Measurements from ENCODE around the gene TRAPPC14. TPM values are rescaled to one million over a fixed set of nuclear protein-coding genes. Genes with fewer than 3 reads are reported as not detected.

The TRAPPC14 gene
- total RNA-seq, 4 donors from 2014 or later, result 6.9 to 36.9 (median 12.7) TPM

DNA sequence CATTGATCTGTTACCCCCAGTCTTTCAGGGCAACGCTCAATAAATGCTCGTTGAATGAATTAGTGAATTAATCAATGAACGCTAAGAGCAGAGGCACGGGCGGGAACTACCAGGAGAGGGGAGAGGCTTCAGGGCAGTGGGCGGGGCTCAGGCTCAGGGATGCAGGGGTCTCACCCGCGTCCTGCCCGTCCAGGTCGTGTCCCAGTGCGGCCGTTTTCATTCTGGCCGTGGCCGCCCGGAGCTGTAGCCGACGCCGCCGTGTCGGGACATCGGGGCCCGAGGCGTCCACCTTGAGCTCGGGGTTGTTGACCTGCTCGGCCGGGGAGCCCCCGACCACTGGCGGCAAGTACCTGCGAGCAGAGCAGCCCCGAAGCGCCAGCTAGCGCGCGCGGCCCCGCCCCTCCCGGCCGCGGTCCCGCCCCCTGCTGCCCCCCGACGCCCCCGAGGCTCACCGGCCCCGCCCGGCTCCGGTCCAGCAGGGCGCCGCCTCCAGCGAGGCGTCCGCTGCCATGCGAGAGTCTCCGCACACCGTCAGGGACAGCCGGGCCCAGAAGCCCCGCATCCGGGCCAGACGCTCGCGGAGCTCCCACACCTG, 12.7 kb upstream of the TRAPPC14 start:
- Histone ChIP-seq H3K27me3 (peaks cover 0 to 12% of the 10 kb centered on the region in 2 donors), H3K36me3 (no peaks in the 10 kb centered on the region), H3K27ac (no peak overlapping the region), H3K9me3 (no peaks in the 10 kb centered on the region), H3K4me1 (peaks cover 0 to 47% (median 27%) of the 10 kb centered on the region in 4 donors), H3K4me3 (peak overlapping the region; percentile 22 to 51 (median 36))
- WGBS, 2 donors, result 11 to 21% methylated on average over 19 to 22 of the region's 61 CpGs
- DNase-seq (ENCODE audit: low spot score in 2 of 2), result no peak
- TF ChIP-seq, protein P1, sequence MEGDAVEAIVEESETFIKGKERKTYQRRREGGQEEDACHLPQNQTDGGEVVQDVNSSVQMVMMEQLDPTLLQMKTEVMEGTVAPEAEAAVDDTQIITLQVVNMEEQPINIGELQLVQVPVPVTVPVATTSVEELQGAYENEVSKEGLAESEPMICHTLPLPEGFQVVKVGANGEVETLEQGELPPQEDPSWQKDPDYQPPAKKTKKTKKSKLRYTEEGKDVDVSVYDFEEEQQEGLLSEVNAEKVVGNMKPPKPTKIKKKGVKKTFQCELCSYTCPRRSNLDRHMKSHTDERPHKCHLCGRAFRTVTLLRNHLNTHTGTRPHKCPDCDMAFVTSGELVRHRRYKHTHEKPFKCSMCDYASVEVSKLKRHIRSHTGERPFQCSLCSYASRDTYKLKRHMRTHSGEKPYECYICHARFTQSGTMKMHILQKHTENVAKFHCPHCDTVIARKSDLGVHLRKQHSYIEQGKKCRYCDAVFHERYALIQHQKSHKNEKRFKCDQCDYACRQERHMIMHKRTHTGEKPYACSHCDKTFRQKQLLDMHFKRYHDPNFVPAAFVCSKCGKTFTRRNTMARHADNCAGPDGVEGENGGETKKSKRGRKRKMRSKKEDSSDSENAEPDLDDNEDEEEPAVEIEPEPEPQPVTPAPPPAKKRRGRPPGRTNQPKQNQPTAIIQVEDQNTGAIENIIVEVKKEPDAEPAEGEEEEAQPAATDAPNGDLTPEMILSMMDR (IDR thresholded peaks at IDR 0.05), result no peak
- TF ChIP-seq POLR2A (IDR thresholded peaks at IDR 0.05), result no peak
- TF ChIP-seq EP300 (IDR thresholded peaks at IDR 0.05), result no peak

DNA sequence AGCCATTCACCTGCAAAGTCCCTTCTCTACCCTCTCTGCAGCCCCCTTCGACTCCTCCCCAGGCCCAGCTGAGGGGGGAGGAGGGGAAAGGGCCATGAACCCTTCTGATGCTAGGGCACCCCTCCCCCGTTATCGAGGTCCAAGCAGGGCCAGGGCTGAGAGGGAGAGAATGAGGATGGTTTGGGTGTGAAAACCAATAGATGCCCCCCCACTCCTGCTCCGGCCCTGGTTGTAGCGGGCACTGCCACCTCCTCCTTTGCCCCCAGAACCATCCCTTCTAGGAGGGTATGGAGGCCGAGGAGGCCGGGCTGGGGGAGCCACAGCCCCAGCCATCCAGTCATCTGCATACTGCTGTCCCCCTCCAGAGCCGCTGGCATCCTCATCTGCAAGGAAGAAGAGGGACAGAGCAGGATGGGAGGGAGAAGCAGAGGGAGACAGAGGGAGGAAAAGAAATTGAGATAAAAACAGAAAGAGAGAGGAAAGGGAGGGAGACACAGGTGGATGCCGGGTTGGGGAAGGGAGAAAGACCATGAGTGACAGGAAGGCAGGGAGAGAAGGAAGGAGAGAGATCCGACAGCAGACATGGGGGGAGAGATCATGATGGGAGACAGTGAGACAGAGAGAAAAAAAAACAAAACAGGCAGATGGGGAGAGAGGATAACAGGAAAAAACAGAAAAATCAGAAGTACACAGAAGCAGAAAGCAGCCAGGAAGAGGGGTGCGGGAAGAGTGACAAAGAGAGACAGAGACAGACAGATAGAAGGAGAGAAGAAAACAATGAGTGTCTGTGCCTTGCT, 11.8 kb upstream of the TRAPPC14 start:
- peaks cover 0 to 12% of the 10 kb centered on the region in 2 donors for H3K27me3 ChIP-seq
- no peak overlapping the region for H3K27ac ChIP-seq
- TF ChIP-seq, protein P1 (IDR thresholded peaks at IDR 0.05), result no peak
- no peak for TF ChIP-seq EP300 (IDR thresholded peaks at IDR 0.05)
- no peak for TF ChIP-seq POLR2A (IDR thresholded peaks at IDR 0.05)
- H3K9me3 ChIP-seq, result no peaks in the 10 kb centered on the region
- no peak for DNase-seq (ENCODE audit: low spot score in 2 of 2)
- peaks cover 0 to 47% (median 27%) of the 10 kb centered on the region in 4 donors for H3K4me1 ChIP-seq
- no peak overlapping the region for H3K4me3 ChIP-seq
- no peaks in the 10 kb centered on the region for H3K36me3 ChIP-seq
- 83 to 85% methylated on average over 11 of the region's 11 CpGs for WGBS, 2 donors

- peaks cover 0 to 12% of the 10 kb centered on the region in 2 donors for H3K27me3 ChIP-seq
- no peaks in the 10 kb centered on the region for H3K9me3 ChIP-seq
- DNase-seq (ENCODE audit: low spot score in 2 of 2), result no peak
- peak overlapping the region in 3 of 4 donors; percentile 79 to 87 (median 86) for H3K27ac ChIP-seq
- peak overlapping the region in 1 of 4 donors; percentile 57 for H3K4me3 ChIP-seq
- TF ChIP-seq, protein P1 (IDR thresholded peaks at IDR 0.05), result no peak
- TF ChIP-seq POLR2A (IDR thresholded peaks at IDR 0.05) (no peak), EP300 (IDR thresholded peaks at IDR 0.05) (no peak)
- WGBS, 2 donors, result 86 to 88% methylated on average over 11 of the region's 11 CpGs
- no peaks in the 10 kb centered on the region for H3K36me3 ChIP-seq
- H3K4me1 ChIP-seq, result peaks cover 0 to 47% (median 27%) of the 10 kb centered on the region in 4 donors
Observed at GRCh38 chr7:100169147-100169850, 10.8 kb upstream of the TRAPPC14 start.

- TF ChIP-seq, protein P1 (IDR thresholded peaks at IDR 0.05), result no peak
- TF ChIP-seq POLR2A (IDR thresholded peaks at IDR 0.05), result no peak
- no peak for TF ChIP-seq EP300 (IDR thresholded peaks at IDR 0.05)
- Histone ChIP-seq H3K36me3 (peaks cover 0 to 7% (median 0%) of the 10 kb centered on the region in 3 donors), H3K4me1 (peaks cover 0 to 47% (median 29%) of the 10 kb centered on the region in 4 donors), H3K4me3 (peak overlapping the region; percentile 29 to 57 (median 48)), H3K27ac (peak overlapping the region; percentile 76 to 87 (median 82)), H3K27me3 (peaks cover 0 to 12% of the 10 kb centered on the region in 2 donors), H3K9me3 (no peaks in the 10 kb centered on the region)
- DNase-seq (ENCODE audit: low spot score in 2 of 2), result no peak
- WGBS, 2 donors, result 1 to 3% methylated on average over 11 of the region's 11 CpGs
Observed at GRCh38 chr7:100167912-100168323, 9.4 kb upstream of the TRAPPC14 start.

Measured in tibial nerve (tissue), 4 donors.